ENCODE data around the gene PSMA3.
"Not testable (repeated sequence)": the region's sequence is repeated elsewhere in the genome, so short reads cannot be mapped to it uniquely, and the experiment has no call there.

PSMA3 gene

GRCh38 chr14:58244556-58245387, at the start of gene PSMA3:
Gene PSMA3 (plus strand): TSS chr14:58244843. CDS start chr14:58244921, 78 bp downstream.
- peak; percentile 97 for DNase-seq

DNA sequence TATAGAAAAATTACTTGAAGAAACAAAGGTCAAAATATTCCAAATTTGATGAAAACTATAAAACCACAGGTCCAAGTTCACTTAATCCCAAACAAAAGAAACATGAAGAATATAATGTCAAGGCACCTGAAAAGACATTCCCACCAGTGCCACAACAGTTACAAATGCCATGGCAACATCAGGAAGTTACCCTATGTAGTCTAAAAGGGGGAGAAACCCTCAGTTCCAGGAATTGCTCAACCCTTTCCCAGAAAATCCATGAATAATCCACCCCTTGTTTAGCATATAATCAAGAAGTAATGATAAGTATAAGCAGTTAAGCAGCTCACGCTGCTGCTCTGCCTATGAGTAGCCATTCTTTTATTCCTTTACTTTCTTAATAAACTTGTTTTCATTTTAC, 48.4 kb upstream of the PSMA3 start:
- DNase-seq = no peak

- no peak for DNase-seq
Observed at GRCh38 chr14:58198086-58198485, 46.6 kb upstream of the PSMA3 start.

DNA sequence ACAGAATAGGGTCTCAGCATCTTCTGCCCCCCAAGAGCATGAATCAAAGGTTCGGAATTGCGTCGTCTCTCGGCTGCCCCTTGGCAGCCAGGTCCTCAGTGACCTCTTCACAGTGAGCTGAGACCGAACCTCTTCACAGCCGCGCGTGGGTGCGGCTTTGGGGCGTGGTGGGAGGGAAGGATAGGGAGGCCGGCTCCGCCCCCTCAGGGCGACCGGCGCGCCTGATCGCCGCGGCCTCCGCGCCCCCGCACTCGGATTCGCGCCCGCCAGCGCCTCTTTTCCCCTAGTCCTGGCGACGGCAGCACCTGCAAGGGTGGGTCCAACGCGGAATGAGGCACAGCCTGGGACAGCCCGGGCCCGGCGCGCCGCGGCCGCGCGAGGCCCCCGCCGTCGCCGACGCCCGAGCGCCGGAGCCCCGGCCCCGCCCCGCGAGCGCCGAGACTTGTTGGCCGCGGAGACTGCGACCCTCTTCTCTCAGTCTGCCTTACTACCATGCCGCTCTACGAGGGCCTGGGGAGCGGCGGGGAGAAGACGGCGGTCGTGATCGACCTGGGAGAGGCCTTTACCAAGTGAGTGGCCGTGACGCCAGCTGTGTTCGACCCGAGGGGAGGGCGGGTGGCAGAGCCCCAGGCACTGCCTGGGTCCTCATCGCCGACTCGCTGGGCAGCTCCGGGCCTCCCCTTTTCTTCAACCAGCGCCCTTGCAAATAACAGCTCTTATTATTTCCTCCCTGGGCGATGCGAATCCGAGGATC, 44.7 kb upstream of the PSMA3 start, which contains the start of gene ACTR10:
ACTR10 (plus strand) TSS at position 424 of the 754 bp plus-strand sequence; CDS start at position 493, 69 bp downstream.
- peak; percentile 82 for DNase-seq

GRCh38 chr14:58200480-58200841, 44.2 kb upstream of the PSMA3 start:
- DNase-seq = no peak

DNA sequence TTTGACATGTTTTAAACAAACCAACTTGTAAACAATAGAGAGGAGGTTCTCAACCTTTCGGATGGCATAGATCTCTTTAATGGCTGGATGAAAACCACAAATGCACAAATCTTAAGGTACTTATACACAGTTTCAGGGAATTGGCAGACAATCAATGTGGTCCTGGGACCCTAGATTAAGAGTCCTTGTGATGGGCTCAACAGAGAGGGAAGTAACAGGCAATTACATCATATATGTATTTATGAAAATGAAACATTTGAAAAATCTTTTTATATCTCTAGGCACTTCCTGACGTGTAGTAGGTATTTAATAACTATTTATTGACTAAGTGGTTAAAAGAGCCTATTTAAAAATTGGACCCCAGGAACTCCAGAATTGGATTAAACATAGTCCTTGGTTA, 43.8 kb upstream of the PSMA3 start:
- no peak for DNase-seq

- DNase-seq = no peak
Observed at GRCh38 chr14:58213176-58213575, 31.5 kb upstream of the PSMA3 start.

DNA sequence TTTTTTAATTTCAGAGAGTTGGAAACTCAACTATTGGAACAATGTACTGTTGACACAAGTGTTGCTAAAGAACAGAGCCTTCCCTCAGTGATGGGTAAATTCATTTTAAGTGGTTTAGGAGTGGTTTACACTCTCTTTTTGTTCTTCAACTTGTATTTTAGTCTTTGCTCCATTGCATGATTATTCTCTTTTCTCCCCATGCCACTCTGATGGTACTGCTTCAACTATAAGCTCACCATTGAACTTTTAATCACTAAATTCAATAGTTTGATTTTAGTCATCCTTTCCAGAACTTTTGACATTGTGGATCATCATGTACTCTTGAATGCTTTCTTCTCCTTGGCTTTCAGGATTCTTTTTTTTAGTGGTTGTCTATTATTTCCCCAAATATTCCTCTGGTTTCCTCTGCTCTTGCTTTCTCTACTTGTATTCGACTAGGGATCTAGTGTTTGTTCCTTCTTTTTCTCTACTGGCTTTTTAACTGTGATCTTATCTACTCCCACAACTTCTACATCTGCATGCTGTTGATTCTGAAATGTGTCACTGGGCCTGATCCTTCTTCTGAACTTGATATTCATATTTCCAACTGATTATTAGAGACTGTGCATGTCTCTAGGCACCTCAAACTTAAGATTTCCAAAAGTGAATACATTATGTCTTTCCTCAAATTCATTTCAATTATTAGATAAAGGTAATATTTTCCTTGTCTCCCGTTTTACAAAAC, 29.3 kb upstream of the PSMA3 start:
- DNase-seq = no peak

DNA sequence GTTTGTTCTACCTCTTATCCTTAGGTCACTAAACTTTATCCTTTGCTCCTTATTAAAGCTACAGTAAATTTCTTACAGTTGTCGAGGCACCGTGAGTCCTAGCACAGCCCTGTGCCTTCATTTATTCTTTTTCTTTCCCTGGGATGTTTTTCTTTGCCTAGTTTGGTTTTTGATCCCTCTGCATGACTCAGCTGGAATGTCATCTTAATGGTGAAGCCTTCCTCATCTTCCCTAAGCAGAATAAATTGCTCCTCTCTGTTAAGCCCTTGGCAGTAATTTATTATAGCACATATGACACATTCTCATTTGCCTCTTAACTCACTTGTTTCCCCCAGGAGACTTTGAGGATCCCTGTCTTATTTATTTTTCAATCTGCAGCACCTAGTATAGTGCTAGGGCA, 28.1 kb upstream of the PSMA3 start:
- DNase-seq = no peak

GRCh38 chr14:58227096-58227819, 17.4 kb upstream of the PSMA3 start:
- DNase-seq = no peak

DNA sequence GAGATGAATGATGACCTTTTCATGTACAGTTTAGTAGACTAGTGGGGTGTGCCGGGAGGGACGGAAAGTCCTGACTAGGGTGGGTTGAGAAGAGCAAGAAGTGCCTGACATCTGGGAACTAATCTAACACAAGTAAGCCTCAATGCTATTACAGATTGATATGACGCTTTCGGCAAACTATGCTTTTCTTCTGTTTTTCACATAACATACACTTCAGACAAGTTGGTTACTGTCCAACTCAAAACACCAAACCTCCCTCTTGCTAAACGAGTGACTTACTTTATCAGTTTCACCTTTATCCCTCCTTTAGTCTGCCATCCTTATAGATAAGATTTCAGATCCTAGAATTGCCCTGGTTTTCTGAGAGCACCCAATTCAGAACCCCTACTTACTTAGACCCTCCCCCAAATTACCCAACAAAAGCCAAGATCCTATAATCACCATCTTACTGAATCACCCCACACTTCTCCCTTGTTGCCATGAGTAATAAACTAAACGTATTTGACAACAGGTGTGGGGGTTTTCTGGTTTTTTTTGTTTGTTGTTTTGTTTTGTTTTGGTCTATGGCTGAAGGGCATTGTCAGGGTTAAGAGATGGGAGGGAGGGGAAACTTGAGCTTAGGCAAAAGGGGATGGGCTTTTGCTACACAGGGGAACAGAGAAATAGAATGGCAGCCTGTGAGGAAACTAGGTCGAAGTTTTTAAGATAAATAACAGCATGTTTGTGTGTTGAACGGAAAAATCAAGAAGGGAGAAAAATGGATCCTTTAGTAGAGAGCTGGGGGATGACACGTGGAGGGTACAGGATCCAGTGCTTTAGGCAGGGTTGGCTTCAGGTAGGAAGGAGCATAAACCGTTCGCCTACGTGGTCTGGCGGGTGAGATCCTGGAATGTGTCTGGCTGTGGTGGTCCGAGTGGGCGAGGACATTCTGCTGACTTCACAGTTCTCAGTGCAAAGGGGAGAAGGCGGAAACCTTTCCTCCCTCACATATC, 6.1 kb upstream of the PSMA3 start:
- DNase-seq = no peak

- DNase-seq = peak; percentile 84
Observed at GRCh38 chr14:58239244-58240195, 5.1 kb upstream of the PSMA3 start.

- no peak for DNase-seq
Observed at GRCh38 chr14:58243790-58244555, 670 bp upstream of the PSMA3 start.

- DNase-seq = no peak
Observed at GRCh38 chr14:58245562-58245961, 919 bp downstream of the PSMA3 start.

GRCh38 chr14:58249611-58250010, 5.0 kb downstream of the PSMA3 start:
- no peak for DNase-seq

DNA sequence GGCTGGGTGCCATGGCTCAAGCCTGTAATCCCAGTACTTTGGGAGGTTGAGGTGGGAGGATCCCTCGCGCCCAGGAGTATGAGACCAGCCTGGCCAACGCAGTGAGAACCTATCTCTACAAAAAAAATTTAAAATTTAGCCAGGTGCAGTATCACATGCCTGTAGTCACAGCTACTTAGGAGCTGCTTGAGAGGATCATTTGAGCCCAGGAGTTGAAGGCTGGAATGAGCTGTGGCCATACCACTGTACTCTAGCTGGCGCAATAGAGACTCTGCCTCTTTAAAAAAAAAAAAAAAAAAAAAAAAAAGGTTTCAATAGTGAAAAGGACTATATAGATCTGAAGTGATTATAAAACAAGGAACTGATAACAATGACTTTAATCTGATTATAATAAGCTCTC, 13.5 kb downstream of the PSMA3 start:
- DNase-seq = no peak

- DNase-seq = not testable (repeated sequence)
Observed at GRCh38 chr14:58262005-58262404, 17.4 kb downstream of the PSMA3 start.

GRCh38 chr14:58265401-58265800, 20.8 kb downstream of the PSMA3 start:
- no peak for DNase-seq

DNA sequence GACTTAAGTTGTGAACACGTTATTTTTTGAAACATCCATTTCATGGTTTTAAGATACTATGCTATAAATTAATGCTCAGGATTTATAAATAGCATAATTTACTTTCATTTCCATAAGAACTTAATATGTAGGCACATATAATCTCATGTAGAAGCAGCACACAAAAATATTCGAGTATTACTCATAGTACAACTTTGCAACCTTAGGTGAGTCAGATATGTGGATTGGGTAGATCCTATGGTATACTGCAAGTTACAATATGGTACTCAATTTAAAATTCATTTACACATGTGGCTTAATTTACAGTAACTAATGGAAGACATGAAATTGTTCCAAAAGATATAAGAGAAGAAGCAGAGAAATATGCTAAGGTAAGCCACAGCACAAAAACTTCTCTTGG, 26.0 kb downstream of the PSMA3 start:
- no peak for DNase-seq
